NCI-H82 treated with DMSO at 0.1 percent for 48 hours (cell line): Measurements from ENCODE around the gene HINFP.
"Not testable (repeated sequence)": the region's sequence is repeated elsewhere in the genome, so short reads cannot be mapped to it uniquely, and the experiment has no call there.

Experiments
- DNase-seq: peaks from one replicate; lab custom pipeline; 2025; ENCODE audit not compliant: unreplicated experiment; lab: John Stamatoyannopoulos, UW

Gene HINFP

DNA sequence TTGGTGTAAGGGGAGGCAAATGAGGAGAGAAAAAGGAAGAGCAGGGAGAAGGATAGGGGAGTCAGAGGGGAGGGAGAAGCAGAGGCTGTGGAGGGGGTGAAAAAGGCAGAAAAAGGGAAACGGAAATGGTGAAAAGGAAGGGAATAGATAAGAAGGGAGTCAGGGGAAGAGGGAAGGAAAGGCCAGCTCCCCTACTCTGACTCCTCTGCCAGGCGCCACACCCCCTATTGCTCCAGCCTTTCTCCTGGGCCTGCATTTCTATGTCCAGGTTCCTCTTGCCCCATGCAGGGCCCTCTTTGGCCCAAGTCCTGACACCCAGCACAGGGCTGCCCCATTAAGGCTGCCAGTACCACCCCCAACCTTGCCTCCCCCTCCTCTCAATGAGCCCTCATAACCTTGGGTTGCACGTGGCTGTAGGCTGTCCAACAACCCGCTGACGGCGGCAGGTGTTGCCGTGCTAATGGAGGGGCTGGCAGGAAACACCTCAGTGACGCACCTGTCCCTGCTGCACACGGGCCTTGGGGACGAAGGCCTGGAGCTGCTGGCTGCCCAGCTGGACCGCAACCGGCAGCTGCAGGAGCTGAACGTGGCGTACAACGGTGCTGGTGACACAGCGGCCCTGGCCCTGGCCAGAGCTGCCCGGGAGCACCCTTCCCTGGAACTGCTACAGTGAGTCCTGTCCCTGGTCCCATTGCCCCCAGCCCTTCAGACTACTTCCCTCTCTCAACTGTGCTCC is 60.5 kb downstream of the HINFP start:
- DNase-seq: no peak

DNA sequence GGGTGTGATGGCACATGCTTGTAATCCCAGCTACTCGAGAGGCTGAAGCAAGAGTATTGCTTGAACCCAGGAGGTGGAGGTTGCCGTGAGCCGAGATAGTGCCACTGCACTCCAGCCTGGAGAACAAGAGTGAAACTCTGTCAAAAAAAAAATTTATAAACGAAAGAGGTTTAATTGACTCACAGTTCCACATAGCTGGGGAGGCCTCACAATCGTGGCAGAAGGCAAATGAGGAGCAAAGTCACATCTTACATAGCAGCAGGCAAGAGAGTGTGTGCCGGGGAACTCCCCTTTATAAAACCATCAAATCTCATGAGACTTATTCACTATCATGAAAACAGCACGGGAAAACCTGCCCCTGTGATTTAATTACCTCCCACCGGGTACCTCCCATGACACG is 63.0 kb downstream of the HINFP start:
- not testable (repeated sequence) for DNase-seq
